Tibial nerve (tissue), 4 donors: ENCODE data around the gene COA4. TPM values are rescaled to one million over a fixed set of nuclear protein-coding genes. Genes with fewer than 3 reads are reported as not detected.
"Not testable (repeated sequence)": the region's sequence is repeated elsewhere in the genome, so short reads cannot be mapped to it uniquely, and the experiment has no call there.

Experiments
- DNase-seq, 2 donors: peaks; one replicate each; pipeline ENCODE4 v3.0.0-alpha.2; 2019; ENCODE audit warnings: low spot score in 2 of 2
- H3K27ac ChIP-seq, 4 donors: fragments of 200-600 bp; sonication (generic) in 3 of 4; one replicate each; pipeline ENCODE4 v1.5.1; 2017 to 2019; ENCODE audit warnings: mild to moderate bottlenecking in 1 of 4
- H3K27me3 ChIP-seq, 2 donors: fragments of 200-600 bp; sonication (generic) in 1 of 2; one replicate each; pipeline versions ENCODE4 v1.5.1 to v1.6.0; 2017 to 2019
- H3K36me3 ChIP-seq, 3 donors: fragments of 200-600 bp; sonication (generic); one replicate each; pipeline ENCODE4 v1.5.1; 2018 to 2019
- H3K4me1 ChIP-seq, 4 donors: fragments of 200-600 bp; sonication (generic) in 3 of 4; one replicate each; pipeline ENCODE4 v1.5.1; 2017 to 2019
- H3K4me3 ChIP-seq, 4 donors: fragments of 200-600 bp; sonication (generic) in 3 of 4; one replicate each; pipeline ENCODE4 v1.5.1; 2017 to 2019; ENCODE audit warnings: mild to moderate bottlenecking in 1 of 4, moderate library complexity in 1 of 4
- H3K9me3 ChIP-seq, 4 donors: fragments of 200-600 bp; sonication (generic) in 3 of 4; one replicate each; pipeline ENCODE4 v1.5.1; 2017 to 2019
- CTCF ChIP-seq, 5 experiments: fragments of 200-600 bp in 3 of 5; fragments of 450-650 bp in 2 of 5; sonication (generic) in 3 of 5; IDR thresholded peaks; one replicate each; pipeline ENCODE4 v1.5.1; 2016 to 2019; ENCODE audit warnings: antibody characterized with exemption in 5 of 5, mild to moderate bottlenecking in 3 of 5, moderate library complexity in 2 of 5
- EP300 ChIP-seq, 2 donors: sonication (generic); formaldehyde crosslinking; IDR thresholded peaks; one replicate each; pipeline ENCODE4 v1.6.1; 2017; ENCODE audit warnings: antibody characterized with exemption in 2 of 2, mild to moderate bottlenecking in 1 of 2
- POLR2A ChIP-seq, 2 donors: fragments of 450-650 bp; IDR thresholded peaks; one replicate each; pipeline ENCODE4 v1.6.1; 2017; ENCODE audit warnings: antibody characterized with exemption in 2 of 2, mild to moderate bottlenecking in 2 of 2, moderate library complexity in 2 of 2
- whole genome bisulfite sequencing, 2 donors: methylation state at CpG; one replicate each; pipeline ENCODE4 v1.1.5; 2018; 5-methylcytosine and 5-hydroxymethylcytosine counted together
- total RNA-seq, 4 donors: library from RNA; depleted of rRNA; stranded (reverse); fragments of >200 nt; gene quantifications; one replicate each; pipeline ENCODE4 v1.1.0, GENCODE V29; 2016

Gene COA4
- total RNA-seq, 4 donors from 2014 or later: 63.2 to 100 (median 69.2) TPM

GRCh38 chr11:73889536-73889935 lies 12.9 kb upstream of the COA4 start:
- Histone ChIP-seq H3K9me3 (no peaks in the 10 kb centered on the region), H3K4me3 (no peak overlapping the region), H3K27me3 (no peaks in the 10 kb centered on the region), H3K4me1 (no peaks in the 10 kb centered on the region), H3K36me3 (peaks cover 2 to 74% (median 8%) of the 10 kb centered on the region in 3 donors), H3K27ac (no peak overlapping the region)
- TF ChIP-seq POLR2A (IDR thresholded peaks at IDR 0.05) (no peak), EP300 (IDR thresholded peaks at IDR 0.05) (no peak), CTCF (IDR thresholded peaks at IDR 0.05) (no peak)
- WGBS, 2 donors: 86 to 88% methylated on average over 1 of the region's 1 CpG
- DNase-seq: no peak

- Histone ChIP-seq H3K4me1 (no peaks in the 10 kb centered on the region), H3K9me3 (no peaks in the 10 kb centered on the region), H3K4me3 (no peak overlapping the region), H3K36me3 (peaks cover 2 to 76% (median 8%) of the 10 kb centered on the region in 3 donors), H3K27me3 (no peaks in the 10 kb centered on the region), H3K27ac (no peak overlapping the region)
- TF ChIP-seq CTCF (IDR thresholded peaks at IDR 0.05) (no peak), EP300 (IDR thresholded peaks at IDR 0.05) (no peak), POLR2A (IDR thresholded peaks at IDR 0.05) (no peak)
- 45 to 65% methylated on average over 1 of the region's 1 CpG for WGBS, 2 donors
- DNase-seq: no peak
Measured at GRCh38 chr11:73889019-73889418, 12.4 kb upstream of the COA4 start.

- no peaks in the 10 kb centered on the region for H3K4me1 ChIP-seq
- H3K27ac ChIP-seq: no peak overlapping the region
- TF ChIP-seq POLR2A (IDR thresholded peaks at IDR 0.05): no peak
- TF ChIP-seq CTCF (IDR thresholded peaks at IDR 0.05): no peak
- no peak for TF ChIP-seq EP300 (IDR thresholded peaks at IDR 0.05)
- H3K36me3 ChIP-seq: peaks cover 2 to 73% (median 8%) of the 10 kb centered on the region in 3 donors
- H3K27me3 ChIP-seq: no peaks in the 10 kb centered on the region
- WGBS, 2 donors: 92 to 93% methylated on average over 3 of the region's 3 CpGs
- H3K9me3 ChIP-seq: no peaks in the 10 kb centered on the region
- no peak for DNase-seq
- H3K4me3 ChIP-seq: no peak overlapping the region
Measured at GRCh38 chr11:73888244-73888643, 11.6 kb upstream of the COA4 start.

GRCh38 chr11:73883856-73884255 lies 7.2 kb upstream of the COA4 start:
- Histone ChIP-seq H3K4me3 (no peak overlapping the region), H3K27me3 (no peaks in the 10 kb centered on the region), H3K9me3 (no peaks in the 10 kb centered on the region), H3K36me3 (peaks cover 0 to 37% (median 0%) of the 10 kb centered on the region in 3 donors), H3K27ac (no peak overlapping the region), H3K4me1 (no peaks in the 10 kb centered on the region)
- DNase-seq: no peak
- WGBS, 2 donors: 87 to 96% methylated on average over 2 of the region's 2 CpGs
- no peak for TF ChIP-seq CTCF (IDR thresholded peaks at IDR 0.05)
- TF ChIP-seq POLR2A (IDR thresholded peaks at IDR 0.05): no peak
- no peak for TF ChIP-seq EP300 (IDR thresholded peaks at IDR 0.05)

GRCh38 chr11:73880449-73880848 lies 3.8 kb upstream of the COA4 start:
- H3K27me3 ChIP-seq, H3K9me3 ChIP-seq, H3K4me3 ChIP-seq, H3K27ac ChIP-seq, DNase-seq: not testable (repeated sequence)
- 79 to 87% methylated on average over 10 of the region's 10 CpGs for WGBS, 2 donors
- Histone ChIP-seq H3K36me3 (peaks cover 0 to 21% (median 0%) of the 10 kb centered on the region in 3 donors), H3K4me1 (peaks cover 4 to 21% (median 10%) of the 10 kb centered on the region in 4 donors)

GRCh38 chr11:73878771-73879170 lies 2.1 kb upstream of the COA4 start:
- Histone ChIP-seq H3K27ac (no peak overlapping the region), H3K9me3 (no peaks in the 10 kb centered on the region), H3K4me1 (peaks cover 4 to 33% (median 14%) of the 10 kb centered on the region in 4 donors), H3K27me3 (no peaks in the 10 kb centered on the region), H3K4me3 (no peak overlapping the region), H3K36me3 (peaks cover 0 to 20% (median 0%) of the 10 kb centered on the region in 3 donors)
- no peak for DNase-seq
- 57 to 58% methylated on average over 1 of the region's 1 CpG for WGBS, 2 donors
- TF ChIP-seq EP300 (IDR thresholded peaks at IDR 0.05) (no peak), POLR2A (IDR thresholded peaks at IDR 0.05) (no peak), CTCF (IDR thresholded peaks at IDR 0.05) (no peak)
